CD4-positive, alpha-beta T cell treated with Interleukin-1 beta for 1 hour (primary cell): ENCODE results near the gene LY86.
A peak's percentile ranks its signal among the peaks of the same experiment; 100 is the strongest.

Experiments used
- DNase-seq, 2 donors: peaks; one replicate each; pipeline ENCODE4 v3.0.0-alpha.2; 2020 to 2022

The LY86 gene

GRCh38 chr6:6588064-6588923 is at the start of gene LY86:
Gene LY86, plus strand, starts transcription at chr6:6588720. Its CDS starts 15 bp downstream, at chr6:6588735.
- peak in 1 of 2 donors; percentile 27 for DNase-seq

DNA sequence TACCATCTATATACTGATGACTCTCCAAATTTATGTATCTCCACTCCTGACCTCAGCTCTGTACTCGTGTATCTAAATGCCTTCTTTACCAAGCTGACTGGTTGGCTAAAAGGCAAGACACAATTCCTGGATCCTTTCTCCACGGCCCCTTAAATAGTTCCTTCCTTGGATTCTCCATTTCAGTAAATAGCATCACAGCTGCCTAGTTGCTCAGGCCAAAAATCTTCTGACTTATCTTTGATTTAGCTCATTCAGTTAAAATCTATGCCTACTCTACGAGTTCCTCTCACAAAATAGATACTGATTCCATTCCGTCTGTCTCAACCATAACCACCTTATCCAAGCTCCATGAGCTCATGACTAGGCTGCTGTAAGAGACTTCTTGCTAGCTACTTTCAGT is 49.5 kb upstream of the LY86 start:
- no peak for DNase-seq

GRCh38 chr6:6542357-6542756 is 46.2 kb upstream of the LY86 start:
- DNase-seq: no peak

DNA sequence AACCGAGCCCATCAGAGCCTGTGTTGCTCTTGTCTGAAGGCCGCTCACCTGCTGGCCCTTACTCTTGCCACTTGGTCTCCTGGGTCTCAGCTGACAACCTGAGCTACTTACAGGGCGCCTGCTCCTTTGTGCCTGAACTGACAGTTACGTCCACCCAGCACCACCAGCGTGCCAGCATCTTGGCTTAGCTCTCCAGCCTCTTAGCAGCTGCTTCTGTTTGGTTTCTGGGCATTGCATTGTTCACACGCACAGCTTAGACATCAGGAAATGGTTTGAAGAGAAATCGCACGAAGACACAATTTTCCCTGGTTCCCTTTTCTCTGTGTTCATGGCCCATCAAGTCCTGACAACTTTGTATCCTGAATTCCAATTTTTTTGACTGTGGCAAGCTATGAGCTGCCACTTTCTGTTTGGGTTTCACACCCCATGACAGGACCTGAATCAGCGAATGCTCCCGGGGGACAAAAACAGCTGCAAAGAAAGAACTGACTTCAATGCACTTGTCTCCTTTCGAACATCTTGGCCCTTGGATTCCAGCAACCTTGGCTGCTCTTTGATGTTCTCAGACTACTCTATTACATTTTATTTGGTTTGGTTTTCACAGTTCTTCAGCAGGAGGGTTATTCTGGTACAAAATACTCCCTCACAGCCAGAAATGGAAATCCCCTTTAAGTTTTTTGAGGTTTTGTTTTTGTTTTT is 45.2 kb upstream of the LY86 start:
- no peak for DNase-seq

DNA sequence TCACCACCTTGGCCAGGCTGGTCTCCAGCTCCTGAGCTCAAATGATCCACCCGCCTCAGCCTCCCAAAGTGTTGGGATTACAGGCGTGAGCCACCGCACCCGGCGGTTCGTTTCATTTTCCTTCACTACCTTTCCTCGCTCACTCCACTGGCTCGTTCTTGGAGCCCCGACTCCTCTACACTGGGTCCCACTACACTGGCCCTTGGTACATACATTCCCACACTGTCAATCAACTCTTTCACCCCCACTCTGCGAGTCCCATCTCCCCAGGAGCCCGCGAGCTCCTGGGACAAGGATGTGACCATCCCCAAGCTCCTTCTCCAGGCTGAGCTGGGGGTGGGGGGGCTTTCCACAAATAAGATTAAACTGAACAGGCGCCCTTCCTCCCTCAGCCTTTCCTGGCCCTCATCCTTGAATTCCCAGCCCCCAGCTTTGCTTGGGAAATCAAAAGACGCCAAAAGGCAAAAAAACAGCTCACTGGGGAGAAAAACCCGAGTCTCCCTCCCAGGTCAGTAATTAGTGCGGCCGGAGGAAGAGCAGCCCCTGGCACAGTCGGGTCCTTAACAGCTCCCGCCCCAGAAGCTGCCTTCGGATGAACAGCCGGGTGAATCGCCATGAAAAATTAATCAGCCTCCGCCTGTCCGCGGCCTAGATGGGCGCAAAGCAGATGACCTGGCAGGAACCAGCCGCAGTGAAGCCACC is 42.8 kb upstream of the LY86 start:
- DNase-seq: no peak

GRCh38 chr6:6546318-6547109 is 42.0 kb upstream of the LY86 start:
- DNase-seq: peak in 1 of 2 donors; percentile 22

DNA sequence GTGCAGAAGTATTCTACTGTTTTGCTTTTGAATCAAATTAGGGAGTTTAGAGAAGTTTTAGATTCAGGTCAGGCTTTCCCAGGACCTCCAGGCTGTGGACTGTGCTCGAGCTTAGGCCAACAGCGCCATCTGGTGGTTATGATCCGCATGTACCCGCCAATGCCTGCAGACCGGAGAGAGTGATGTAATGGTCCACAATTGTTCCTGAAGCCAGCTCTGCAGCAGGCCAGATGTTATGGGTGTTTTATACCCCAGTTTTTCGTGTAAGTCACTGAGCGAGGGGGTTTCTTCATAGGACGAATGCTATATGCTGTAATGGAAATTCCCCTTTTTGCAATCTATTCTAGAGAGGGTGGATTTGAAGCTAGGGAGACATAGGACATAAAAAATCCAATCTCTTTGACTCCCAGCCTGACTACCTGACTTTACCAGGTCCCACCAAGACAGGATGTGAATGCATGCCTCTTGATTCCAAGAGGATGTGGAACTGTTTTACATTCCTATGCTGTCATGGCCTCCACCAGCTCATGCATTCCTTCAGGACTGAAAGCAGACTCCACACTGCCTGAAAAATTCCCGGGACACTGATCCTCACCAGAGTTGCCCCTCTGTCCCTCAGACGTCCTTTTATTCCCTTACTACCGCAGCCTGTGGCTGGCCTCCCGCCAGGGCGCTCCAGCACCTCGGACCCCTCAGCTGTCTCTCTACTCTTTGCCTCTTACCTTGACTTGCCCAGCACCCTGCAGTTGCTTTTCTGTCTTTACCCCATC is 41.2 kb upstream of the LY86 start:
- DNase-seq: peak; percentile 76 to 81

DNA sequence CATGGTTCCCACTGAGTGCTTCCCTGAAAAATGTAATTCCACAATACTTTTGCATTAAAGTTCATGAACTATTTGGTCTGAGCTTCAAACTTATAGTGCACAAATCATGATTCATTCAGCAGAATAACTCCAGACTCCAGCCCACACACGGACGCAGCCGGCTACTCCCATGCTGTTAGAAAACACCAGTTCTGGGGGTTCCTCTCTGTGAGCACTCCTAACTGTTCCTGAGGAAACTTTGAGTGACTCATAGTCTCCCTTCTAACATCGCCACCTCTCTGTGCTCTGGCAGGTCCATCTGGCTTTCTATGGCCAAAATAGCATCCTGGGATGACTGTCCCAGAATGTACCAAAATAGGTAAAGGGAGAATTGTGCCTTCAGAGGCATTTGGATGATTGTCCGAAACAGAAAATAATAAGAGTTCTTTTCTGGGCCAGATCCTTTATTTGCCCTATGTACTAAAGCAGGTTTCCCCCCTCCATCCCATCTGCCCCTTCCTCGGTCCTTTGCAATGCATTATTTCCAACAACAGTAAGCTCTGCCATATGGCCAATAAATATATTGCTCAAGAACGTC is 32.3 kb upstream of the LY86 start:
- DNase-seq: no peak

- DNase-seq: peak; percentile 35 to 37
These were observed 31.6 kb upstream of the LY86 start for GRCh38 chr6:6556738-6557503.

GRCh38 chr6:6557504-6557839 is 31.0 kb upstream of the LY86 start:
- no peak for DNase-seq

- no peak for DNase-seq
These were observed 30.6 kb upstream of the LY86 start for GRCh38 chr6:6557886-6558285.

GRCh38 chr6:6559994-6560570 is 28.4 kb upstream of the LY86 start:
- DNase-seq: no peak

DNA sequence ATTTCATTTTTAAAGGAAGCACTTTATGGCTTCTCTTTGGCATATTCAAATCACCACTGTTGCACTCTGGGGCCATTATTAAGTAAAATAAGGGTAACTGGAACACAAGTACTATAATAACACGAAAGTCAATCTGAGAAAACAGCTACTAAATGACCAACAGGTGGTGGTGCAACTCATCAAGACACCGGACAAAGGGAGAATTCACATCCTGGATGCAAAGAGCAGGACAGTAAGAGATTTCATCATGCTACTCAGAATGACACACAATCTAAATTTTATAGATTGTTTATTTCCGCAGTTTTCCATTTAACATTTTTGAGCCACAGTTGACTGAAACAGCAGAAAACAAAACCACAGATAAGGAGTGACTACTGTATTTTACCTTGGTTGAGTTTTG is 27.6 kb upstream of the LY86 start:
- DNase-seq: no peak

DNA sequence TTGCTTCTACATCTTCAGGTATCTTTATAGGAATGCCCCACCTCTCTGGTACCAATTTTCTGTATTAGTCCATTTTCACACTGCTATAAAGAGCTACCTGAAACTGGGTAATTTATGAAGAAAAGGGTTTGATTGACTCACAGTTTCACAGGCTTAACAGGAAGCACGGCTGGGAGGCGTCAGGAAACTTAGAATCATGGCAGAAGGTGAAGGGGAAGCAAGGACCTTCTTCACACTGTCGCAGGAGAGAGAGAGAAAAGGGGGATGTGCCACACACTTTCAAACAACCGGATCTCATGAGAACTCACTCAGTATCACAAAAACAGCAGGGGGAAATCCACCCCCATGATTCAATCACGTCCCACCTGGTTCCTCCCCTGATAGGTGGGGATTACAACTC is 24.4 kb upstream of the LY86 start:
- no peak for DNase-seq

DNA sequence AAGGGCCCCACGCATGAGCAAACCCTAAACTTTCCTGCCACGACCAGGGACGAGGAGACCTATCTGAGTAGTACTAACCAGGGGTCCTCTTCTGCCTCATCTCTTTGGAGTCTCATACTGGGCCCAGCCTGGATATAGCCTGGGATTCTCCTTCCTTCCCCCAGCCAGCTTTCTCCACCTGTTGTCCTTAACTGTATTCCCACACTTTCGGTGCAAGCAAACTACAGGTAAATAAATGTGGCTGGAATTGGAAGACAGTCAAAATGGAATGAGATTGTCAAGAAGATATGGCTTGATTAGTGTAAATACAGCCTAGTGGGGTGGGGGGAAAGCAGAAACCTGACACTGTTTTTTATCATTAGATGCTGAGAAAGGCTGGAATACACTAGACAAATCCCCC is 23.5 kb upstream of the LY86 start:
- no peak for DNase-seq

- no peak for DNase-seq
These were observed 23.0 kb upstream of the LY86 start for GRCh38 chr6:6565488-6565887.

GRCh38 chr6:6566766-6567165 is 21.8 kb upstream of the LY86 start:
- no peak for DNase-seq

GRCh38 chr6:6569096-6569810 is 19.3 kb upstream of the LY86 start:
- no peak for DNase-seq

DNA sequence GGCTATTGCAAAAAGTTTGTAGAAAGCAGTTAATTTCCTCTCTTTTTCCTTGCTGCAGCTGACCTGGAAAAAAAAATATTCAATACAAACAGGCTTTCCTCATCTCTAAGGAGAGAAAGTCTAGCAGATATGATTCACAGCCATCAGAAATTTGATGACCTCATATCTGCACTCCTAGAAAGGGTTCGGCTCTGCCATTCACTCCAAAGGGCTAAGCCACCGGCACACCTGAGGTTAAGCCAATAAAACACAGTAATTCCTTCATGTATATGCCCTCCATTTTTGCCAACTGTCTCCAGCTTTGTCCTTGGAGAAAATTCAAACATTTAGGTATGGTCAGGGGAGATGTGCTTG is 18.7 kb upstream of the LY86 start:
- DNase-seq: no peak
